Thyroid gland (tissue), 4 donors: ENCODE data around the gene CLDN4. TPM values are rescaled to one million over a fixed set of nuclear protein-coding genes. Genes with fewer than 3 reads are reported as not detected.
A peak's percentile ranks its signal among the peaks of the same experiment; 100 is the strongest.

Source experiments
- DNase-seq, 2 donors: peaks; one replicate each; pipeline ENCODE4 v3.0.0-alpha.2; 2019
- H3K27ac ChIP-seq, 3 donors: fragments of 200-600 bp; sonication (generic); 1 replicate in 2 of 3; 2 replicates in 1 of 3; pipeline ENCODE4 v1.5.1; 2016 to 2019; ENCODE audit warnings: mild to moderate bottlenecking in 1 of 3, moderate library complexity in 1 of 3
- H3K27me3 ChIP-seq: fragments of 200-600 bp; sonication (generic); one replicate; pipeline ENCODE4 v1.5.1; 2019
- H3K36me3 ChIP-seq, 2 donors: fragments of 200-600 bp; sonication (generic); one replicate each; pipeline ENCODE4 v1.5.1; 2016 to 2019
- H3K4me1 ChIP-seq, 2 donors: fragments of 200-600 bp; sonication (generic); one replicate each; pipeline ENCODE4 v1.5.1; 2017 to 2019
- H3K4me3 ChIP-seq, 3 donors: fragments of 200-600 bp; sonication (generic); replicated peaks in 1 of 3; 1 replicate in 2 of 3; 2 replicates in 1 of 3; pipeline ENCODE4 v1.5.1; 2016; ENCODE audit warnings: mild to moderate bottlenecking in 1 of 3
- H3K9me3 ChIP-seq: fragments of 200-600 bp; sonication (generic); one replicate; pipeline ENCODE4 v1.5.1; 2017
- CTCF ChIP-seq, 6 experiments: fragments of 200-600 bp in 3 of 6; fragments of 450-650 bp in 3 of 6; sonication (generic) in 3 of 6; IDR thresholded peaks; one replicate each; pipeline ENCODE4 v1.5.1; 2016 to 2019; ENCODE audit warnings: antibody characterized with exemption in 6 of 6, mild to moderate bottlenecking in 2 of 6, inconsistent platforms in 1 of 6, moderate library complexity in 1 of 6
- POLR2A ChIP-seq, 2 donors: fragments of 450-650 bp; IDR thresholded peaks; one replicate each; pipeline ENCODE4 v1.6.1; 2017; ENCODE audit warnings: antibody characterized with exemption in 2 of 2, mild to moderate bottlenecking in 2 of 2, moderate library complexity in 1 of 2
- WGBS, 2 donors: methylation state at CpG; one replicate each; pipeline ENCODE4 v1.1.5; 2017; 5-methylcytosine and 5-hydroxymethylcytosine counted together
- intact Hi-C: fragments of 100-400 bp; cut with DNase I; formaldehyde crosslinking; loops from one replicate; pipeline ENCODE4 v1.15.1; 2023
- total RNA-seq, 4 donors: library from RNA; depleted of rRNA; stranded (reverse); fragments of >200 nt; gene quantifications; one replicate each; pipeline ENCODE4 v1.2.3, GENCODE V29; 2016

CLDN4 gene
- total RNA-seq, 4 donors from 2014 or later: 178 to 301 (median 196) TPM

- TF ChIP-seq CTCF (IDR thresholded peaks at IDR 0.05) (no peak), POLR2A (IDR thresholded peaks at IDR 0.05) (no peak)
- no peaks in the 10 kb centered on the region for H3K27me3 ChIP-seq
- no peak for DNase-seq
- H3K36me3 ChIP-seq: no peaks in the 10 kb centered on the region
- no peaks in the 10 kb centered on the region for H3K9me3 ChIP-seq
- H3K4me1 ChIP-seq: peaks cover 9 to 23% of the 10 kb centered on the region in 2 donors
- intact Hi-C loops: no loop called here
- WGBS, 2 donors: 91 to 92% methylated on average over 17 to 19 of the region's 22 CpGs
- H3K27ac ChIP-seq: no peak overlapping the region
- no peak overlapping the region for H3K4me3 ChIP-seq
Measured at GRCh38 chr7:73839743-73840714, 9.2 kb downstream of the CLDN4 start.

- DNase-seq: no peak
- Histone ChIP-seq H3K9me3 (no peaks in the 10 kb centered on the region), H3K27ac (no peak overlapping the region), H3K27me3 (no peaks in the 10 kb centered on the region), H3K4me3 (no peak overlapping the region), H3K4me1 (peaks cover 9 to 29% of the 10 kb centered on the region in 2 donors), H3K36me3 (no peaks in the 10 kb centered on the region)
- TF ChIP-seq CTCF (IDR thresholded peaks at IDR 0.05) (no peak), POLR2A (IDR thresholded peaks at IDR 0.05) (no peak)
- 98 to 99% methylated on average over 12 to 16 of the region's 16 CpGs for WGBS, 2 donors
- intact Hi-C loops: no loop called here
Measured at GRCh38 chr7:73840715-73841379, 10.1 kb downstream of the CLDN4 start.

- intact Hi-C loops: no loop called here
- TF ChIP-seq CTCF (IDR thresholded peaks at IDR 0.05) (no peak), POLR2A (IDR thresholded peaks at IDR 0.05) (no peak)
- DNase-seq: no peak
Measured at GRCh38 chr7:73841689-73842066, 10.9 kb downstream of the CLDN4 start.

GRCh38 chr7:73842067-73842976 is 11.5 kb downstream of the CLDN4 start, which contains the start of gene METTL27:
METTL27 (minus strand) TSS chr7:73842516; CDS start chr7:73842140, 376 bp downstream.
- DNase-seq: peak; percentile 96
- no peaks in the 10 kb centered on the region for H3K36me3 ChIP-seq
- WGBS, 2 donors: 2% methylated on average over 22 to 23 of the region's 45 CpGs
- H3K27ac ChIP-seq: peak within 1 kb of the TSS; percentile 75 to 90 (median 77)
- H3K9me3 ChIP-seq: no peaks in the 10 kb centered on the region
- no peaks in the 10 kb centered on the region for H3K27me3 ChIP-seq
- intact Hi-C loops: no loop called here
- H3K4me3 ChIP-seq: peak within 1 kb of the TSS in 2 of 3 donors; percentile 49 to 81
- TF ChIP-seq CTCF (IDR thresholded peaks at IDR 0.05): no peak
- TF ChIP-seq POLR2A (IDR thresholded peaks at IDR 0.05): peak; percentile 13 to 88
- H3K4me1 ChIP-seq: peaks cover 9 to 31% of the 10 kb centered on the region in 2 donors

More at GRCh38 chr7:73841689-73842066, 10.9 kb downstream of the CLDN4 start:
- Histone ChIP-seq H3K4me1 (peaks cover 9 to 31% of the 10 kb centered on the region in 2 donors), H3K9me3 (no peaks in the 10 kb centered on the region), H3K4me3 (peak overlapping the region in 1 of 3 donors; percentile 49), H3K27me3 (no peaks in the 10 kb centered on the region), H3K27ac (peak overlapping the region in 2 of 3 donors; percentile 75 to 77), H3K36me3 (no peaks in the 10 kb centered on the region)
- 47 to 50% methylated on average over 12 to 15 of the region's 15 CpGs for WGBS, 2 donors
